IPS-18a (cell line): ENCODE data around the gene TTC39A.
A peak's percentile ranks its signal among the peaks of the same experiment; 100 is the strongest.

Experiments
- H3K27ac ChIP-seq: one replicate; pipeline ENCODE4 v1.5.1; 2013; ENCODE audit warnings: low read length
- H3K27me3 ChIP-seq: one replicate; pipeline ENCODE4 v1.6.1; 2013; ENCODE audit warnings: mild to moderate bottlenecking, low read length; ENCODE audit not compliant: control insufficient read depth, insufficient read depth
- H3K36me3 ChIP-seq: one replicate; pipeline ENCODE4 v1.6.1; 2013; ENCODE audit warnings: low read depth, low read length; ENCODE audit not compliant: control insufficient read depth
- H3K4me1 ChIP-seq: one replicate; pipeline ENCODE4 v1.6.1; 2013; ENCODE audit warnings: low read depth, low read length; ENCODE audit not compliant: control insufficient read depth
- H3K4me3 ChIP-seq: one replicate; pipeline ENCODE4 v1.5.1; 2013; ENCODE audit warnings: low read length
- H3K9ac ChIP-seq: one replicate; pipeline ENCODE4 v1.6.1; 2013; ENCODE audit warnings: mild to moderate bottlenecking, low read length, moderate library complexity
- H3K9me3 ChIP-seq: one replicate; pipeline ENCODE4 v1.6.1; 2013; ENCODE audit warnings: low read depth, low read length; ENCODE audit not compliant: control insufficient read depth

TTC39A gene

DNA sequence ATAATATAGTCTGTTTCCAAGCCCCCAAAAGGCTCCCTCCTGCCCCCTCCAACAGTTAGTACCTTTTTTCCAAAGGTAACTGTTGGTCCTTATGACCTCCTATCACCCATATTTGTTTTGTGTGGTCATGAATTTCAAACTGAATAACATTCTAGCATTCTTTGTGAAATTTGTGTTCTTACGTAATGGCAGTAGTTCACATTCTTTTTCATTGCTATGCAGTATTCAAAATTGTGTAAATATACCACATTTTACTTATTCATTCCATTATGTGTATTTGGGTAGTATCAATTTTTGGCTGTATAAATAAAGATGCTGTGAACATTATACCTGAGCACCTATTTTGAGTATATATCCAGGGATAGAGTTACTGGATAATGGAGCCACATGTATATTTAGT lies 80.9 kb downstream of the TTC39A start:
- Histone ChIP-seq H3K4me1 (no peaks in the 10 kb centered on the region), H3K27ac (no peak overlapping the region), H3K27me3 (no peaks in the 10 kb centered on the region), H3K9ac (no peak overlapping the region), H3K36me3 (no peaks in the 10 kb centered on the region), H3K9me3 (no peaks in the 10 kb centered on the region), H3K4me3 (no peak overlapping the region)

DNA sequence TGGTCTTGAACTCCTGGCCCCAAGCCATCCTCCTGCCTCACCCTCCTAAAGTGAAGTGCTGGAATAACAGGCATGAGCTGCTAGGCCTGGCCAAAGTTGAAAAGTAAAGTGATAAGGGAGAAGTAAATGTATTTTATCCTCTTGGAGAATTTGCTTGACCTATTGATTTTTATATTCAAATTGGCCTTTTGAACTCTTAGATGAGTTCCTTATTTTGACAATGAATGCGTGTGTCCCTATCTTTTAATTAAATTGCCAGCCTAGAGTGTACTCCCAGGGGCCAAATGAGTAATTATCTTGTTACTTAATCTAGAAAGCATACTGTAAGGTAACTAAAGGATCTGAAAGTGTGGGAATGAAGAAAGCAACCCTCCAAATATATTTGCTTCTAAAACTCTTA lies 82.9 kb downstream of the TTC39A start:
- H3K27ac ChIP-seq = no peak overlapping the region
- H3K27me3 ChIP-seq = no peaks in the 10 kb centered on the region
- H3K4me3 ChIP-seq = no peak overlapping the region
- no peak overlapping the region for H3K9ac ChIP-seq
- no peaks in the 10 kb centered on the region for H3K9me3 ChIP-seq
- no peaks in the 10 kb centered on the region for H3K36me3 ChIP-seq
- H3K4me1 ChIP-seq = no peaks in the 10 kb centered on the region

DNA sequence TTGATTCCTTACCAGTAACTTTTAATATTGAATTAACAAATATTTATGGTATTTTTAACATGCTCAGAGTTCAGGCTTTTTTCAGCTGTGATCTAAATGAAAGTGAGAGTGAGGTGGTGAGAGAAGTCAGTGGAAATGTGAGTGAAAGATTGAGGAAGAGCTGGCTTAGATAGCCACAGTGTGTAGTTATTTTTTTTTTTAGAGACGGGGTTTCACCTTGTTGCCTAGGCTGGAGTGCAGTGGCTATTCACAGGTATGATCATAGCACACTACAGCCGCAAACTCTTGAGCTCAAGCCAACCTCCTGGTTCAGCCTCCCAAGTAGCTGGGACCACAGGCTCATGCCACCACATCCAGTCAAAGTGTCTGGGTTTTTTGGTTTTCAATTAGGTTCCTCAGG lies 83.3 kb downstream of the TTC39A start:
- H3K4me1 ChIP-seq = peaks cover 1% of the 10 kb centered on the region
- H3K27ac ChIP-seq = no peak overlapping the region
- no peaks in the 10 kb centered on the region for H3K27me3 ChIP-seq
- H3K9me3 ChIP-seq = no peaks in the 10 kb centered on the region
- no peak overlapping the region for H3K4me3 ChIP-seq
- H3K36me3 ChIP-seq = no peaks in the 10 kb centered on the region
- no peak overlapping the region for H3K9ac ChIP-seq

DNA sequence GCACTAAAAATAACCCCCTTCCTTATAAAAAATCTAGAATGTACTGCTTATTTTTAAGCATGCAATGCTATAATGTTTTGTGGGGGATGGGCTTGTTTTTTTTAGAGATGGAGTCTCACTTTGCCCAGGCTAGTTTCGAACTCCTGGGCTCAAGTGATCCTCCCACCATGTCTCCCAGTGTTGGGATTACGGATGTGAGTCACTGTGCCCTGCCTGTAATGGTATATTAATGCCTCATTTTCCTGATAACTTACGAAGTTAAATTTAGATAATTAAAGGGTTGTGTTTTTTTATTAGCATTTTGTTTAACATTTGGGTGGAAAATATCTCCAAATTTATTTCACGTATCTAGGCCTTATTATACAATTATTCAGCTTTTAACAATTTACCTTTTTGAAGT lies 87.8 kb downstream of the TTC39A start:
- no peak overlapping the region for H3K4me3 ChIP-seq
- H3K27ac ChIP-seq = no peak overlapping the region
- no peaks in the 10 kb centered on the region for H3K9me3 ChIP-seq
- H3K9ac ChIP-seq = no peak overlapping the region
- H3K4me1 ChIP-seq = peaks cover 14% of the 10 kb centered on the region
- H3K27me3 ChIP-seq = no peaks in the 10 kb centered on the region
- H3K36me3 ChIP-seq = no peaks in the 10 kb centered on the region

DNA sequence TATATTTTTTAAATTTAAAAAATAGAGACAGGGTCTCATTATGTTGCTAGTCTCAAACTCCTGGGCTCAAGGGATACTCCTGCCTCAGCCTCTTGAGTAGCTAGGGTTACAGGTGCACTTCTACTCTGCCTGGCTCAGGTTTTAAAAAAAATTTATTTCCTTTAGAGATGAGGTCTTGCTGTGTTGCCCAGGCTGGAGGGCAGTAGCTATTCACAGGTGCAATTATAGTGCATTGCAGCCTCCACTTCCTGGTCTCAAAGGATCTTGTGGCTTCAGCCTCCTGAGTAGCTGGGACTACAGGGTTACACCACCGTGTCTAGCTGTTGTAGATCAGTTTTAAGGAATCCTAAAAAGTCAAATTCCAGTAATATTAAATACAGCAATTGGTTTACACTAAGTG lies 89.2 kb downstream of the TTC39A start:
- H3K4me1 ChIP-seq = peaks cover 16% of the 10 kb centered on the region
- no peak overlapping the region for H3K9ac ChIP-seq
- no peaks in the 10 kb centered on the region for H3K9me3 ChIP-seq

DNA sequence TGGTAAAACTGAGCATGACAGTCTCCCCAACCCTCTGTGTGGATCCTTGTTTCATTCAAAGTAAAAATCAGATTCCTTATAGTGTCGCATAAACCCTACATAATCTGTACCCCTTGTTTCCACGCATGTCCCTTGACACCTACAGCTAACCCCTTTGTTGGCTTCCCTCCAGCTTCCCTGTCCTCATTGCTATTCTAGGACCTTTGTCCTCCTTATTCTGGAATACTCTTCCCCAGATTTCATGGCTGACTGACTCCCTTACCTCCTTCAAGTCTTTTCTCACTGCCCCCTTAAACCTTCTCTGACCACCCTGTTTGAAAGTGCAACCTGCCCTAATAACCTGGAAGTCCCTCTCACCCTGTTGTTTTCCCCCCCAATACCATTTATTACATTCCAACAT lies 90.3 kb downstream of the TTC39A start:
- H3K4me3 ChIP-seq = no peak overlapping the region
- no peaks in the 10 kb centered on the region for H3K36me3 ChIP-seq
- H3K9me3 ChIP-seq = no peaks in the 10 kb centered on the region
- H3K4me1 ChIP-seq = peaks cover 21% of the 10 kb centered on the region
- peaks cover 7% of the 10 kb centered on the region for H3K27me3 ChIP-seq
- H3K9ac ChIP-seq = no peak overlapping the region
- no peak overlapping the region for H3K27ac ChIP-seq

More for the DNA sequence above, 89.2 kb downstream of the TTC39A start:
- Histone ChIP-seq H3K4me3 (no peak overlapping the region), H3K27ac (no peak overlapping the region), H3K27me3 (no peaks in the 10 kb centered on the region), H3K36me3 (no peaks in the 10 kb centered on the region)

DNA sequence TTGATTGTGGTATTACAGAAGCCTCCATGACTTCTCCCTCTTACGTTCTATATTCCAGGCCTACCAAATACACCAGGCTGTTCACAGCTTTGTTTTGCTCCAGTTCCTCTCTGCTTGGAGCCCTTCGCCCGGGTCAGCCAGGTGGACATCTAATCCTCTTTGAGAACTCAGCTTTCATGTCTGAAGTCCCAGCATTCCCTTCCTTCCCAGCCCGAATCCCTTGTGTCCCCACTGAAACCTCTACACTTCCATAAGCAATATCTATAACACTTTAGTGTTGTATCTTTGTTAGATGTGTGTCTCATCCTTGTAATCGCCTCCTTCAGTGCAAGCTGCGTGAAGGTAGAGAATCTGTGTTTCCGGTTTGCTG lies 92.3 kb downstream of the TTC39A start:
- Histone ChIP-seq H3K9ac (peak overlapping the region; percentile 29), H3K36me3 (no peaks in the 10 kb centered on the region), H3K4me3 (peak overlapping the region; percentile 98), H3K9me3 (no peaks in the 10 kb centered on the region), H3K4me1 (peaks cover 21% of the 10 kb centered on the region), H3K27ac (no peak overlapping the region), H3K27me3 (peaks cover 15% of the 10 kb centered on the region)

DNA sequence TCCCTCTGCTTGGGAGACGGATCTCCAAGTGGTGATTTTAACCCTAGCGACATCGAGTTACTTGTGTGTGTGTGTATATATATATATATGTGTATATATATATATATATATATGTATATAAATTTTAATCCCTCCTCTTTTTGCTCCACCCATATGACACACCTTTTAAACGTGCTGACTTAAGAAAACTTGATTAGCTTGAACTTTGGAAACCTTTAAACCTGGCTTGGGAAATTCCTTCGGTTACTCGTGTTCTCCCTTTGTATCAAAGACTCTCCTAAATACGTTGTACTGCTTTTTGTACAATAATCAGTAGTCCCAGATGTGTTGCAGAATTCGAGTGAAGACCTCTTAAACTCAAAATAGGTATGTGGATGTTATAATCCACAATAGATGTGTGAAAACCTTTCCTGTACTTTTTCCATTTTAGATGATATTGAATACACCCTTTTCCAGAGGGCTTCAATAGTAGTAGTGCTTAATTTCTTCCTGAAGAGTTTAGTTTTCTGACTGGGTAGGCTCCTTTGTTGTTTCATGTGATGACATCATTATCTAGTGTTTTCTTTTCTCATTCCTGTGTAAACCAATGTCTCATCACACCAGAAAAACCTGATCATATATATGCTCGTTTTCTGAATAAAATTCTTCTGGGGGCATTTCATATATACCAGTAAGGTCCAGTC lies 92.9 kb downstream of the TTC39A start:
- Histone ChIP-seq H3K9me3 (no peaks in the 10 kb centered on the region), H3K27me3 (peaks cover 15% of the 10 kb centered on the region), H3K4me1 (peaks cover 21% of the 10 kb centered on the region), H3K4me3 (peak overlapping the region; percentile 98), H3K27ac (no peak overlapping the region), H3K9ac (peak overlapping the region; percentile 29), H3K36me3 (no peaks in the 10 kb centered on the region)
